ENCODE results near the gene KRTAP10-10.
"Not testable (repeated sequence)": the region's sequence is repeated elsewhere in the genome, so short reads cannot be mapped to it uniquely, and the experiment has no call there.

- not testable (repeated sequence) for TF ChIP-seq POLR2A, CTCF, POLR2AphosphoS5 (IDR thresholded peaks at IDR 0.05)
Measured at GRCh38 chr21:44646366-44647221, 9.4 kb downstream of the KRTAP10-10 start, which contains the start of gene KRTAP10-11.
